Vagina (tissue), 2 donors: ENCODE results near the gene PPFIA1. TPM values are rescaled to one million over a fixed set of nuclear protein-coding genes. Genes with fewer than 3 reads are reported as not detected.

Experiments used
- DNase-seq, 2 donors: peaks; one replicate each; pipeline ENCODE4 v3.0.0-alpha.2; 2017; ENCODE audit errors: extremely low spot score in 2 of 2
- H3K27ac ChIP-seq: fragments of 200-600 bp; sonication (generic); one replicate; pipeline ENCODE4 v1.5.1; 2019
- H3K27me3 ChIP-seq: fragments of 200-600 bp; sonication (generic); one replicate; pipeline ENCODE4 v1.5.1; 2019
- H3K36me3 ChIP-seq, 2 donors: fragments of 200-600 bp; sonication (generic); one replicate each; pipeline ENCODE4 v1.5.1; 2017 to 2019
- H3K4me1 ChIP-seq: fragments of 200-600 bp; sonication (generic); one replicate; pipeline ENCODE4 v1.5.1; 2019
- H3K4me3 ChIP-seq, 2 donors: fragments of 200-600 bp; sonication (generic); 1 replicate in 1 of 2; 2 replicates in 1 of 2; pipeline ENCODE4 v1.5.1; 2016 to 2019
- H3K9me3 ChIP-seq: fragments of 200-600 bp; sonication (generic); one replicate; pipeline ENCODE4 v1.5.1; 2019
- CTCF ChIP-seq, 3 experiments: fragments of 450-650 bp in 2 of 3; fragments of 200-600 bp in 1 of 3; sonication (generic) in 1 of 3; IDR thresholded peaks; one replicate each; pipeline ENCODE4 v1.5.1; 2017 to 2019; ENCODE audit warnings: antibody characterized with exemption in 3 of 3, mild to moderate bottlenecking in 2 of 3, moderate library complexity in 2 of 3
- POLR2A ChIP-seq, 2 donors: fragments of 450-650 bp; IDR thresholded peaks; one replicate each; pipeline ENCODE4 v1.6.1; 2017; ENCODE audit warnings: antibody characterized with exemption in 2 of 2, mild to moderate bottlenecking in 2 of 2, moderate library complexity in 2 of 2
- POLR2AphosphoS5 ChIP-seq, 2 donors: sonication (generic); formaldehyde crosslinking; IDR thresholded peaks; one replicate each; pipeline ENCODE4 v1.9.0; 2017; ENCODE audit warnings: antibody characterized with exemption in 2 of 2, mild to moderate bottlenecking in 2 of 2, low read depth in 1 of 2; ENCODE audit not compliant: insufficient read depth in 1 of 2
- intact Hi-C: fragments of 100-400 bp; cut with DNase I; formaldehyde crosslinking; loops from one replicate; pipeline ENCODE4 v1.15.1; 2023
- total RNA-seq: library from RNA; depleted of rRNA; stranded (reverse); fragments of >200 nt; gene quantifications from one replicate; pipeline ENCODE4 v1.2.3, GENCODE V29; 2016

PPFIA1 gene
- total RNA-seq, 1 donor from 2014 or later, result 54.3 TPM

GRCh38 chr11:70301721-70302418, 31.4 kb downstream of the PPFIA1 start:
- H3K36me3 ChIP-seq, result no peaks in the 10 kb centered on the region
- H3K4me1 ChIP-seq, result peaks cover 19% of the 10 kb centered on the region
- TF ChIP-seq POLR2A (IDR thresholded peaks at IDR 0.05) (no peak), CTCF (IDR thresholded peaks at IDR 0.05) (no peak), POLR2AphosphoS5 (IDR thresholded peaks at IDR 0.05; ENCODE audit: insufficient read depth in 1 of 2, low read depth in 1 of 2) (no peak)
- H3K27me3 ChIP-seq, result no peaks in the 10 kb centered on the region
- no peak overlapping the region for H3K4me3 ChIP-seq
- H3K9me3 ChIP-seq, result no peaks in the 10 kb centered on the region
- DNase-seq, result no peak
- H3K27ac ChIP-seq, result no peak overlapping the region
- intact Hi-C loops, result no loop called here

GRCh38 chr11:70302419-70302752, 31.9 kb downstream of the PPFIA1 start:
- peaks cover 19% of the 10 kb centered on the region for H3K4me1 ChIP-seq
- no peaks in the 10 kb centered on the region for H3K27me3 ChIP-seq
- DNase-seq, result no peak
- no peaks in the 10 kb centered on the region for H3K9me3 ChIP-seq
- no peak overlapping the region for H3K4me3 ChIP-seq
- no peak for TF ChIP-seq POLR2AphosphoS5 (IDR thresholded peaks at IDR 0.05; ENCODE audit: insufficient read depth in 1 of 2, low read depth in 1 of 2)
- TF ChIP-seq POLR2A (IDR thresholded peaks at IDR 0.05), result no peak
- no peaks in the 10 kb centered on the region for H3K36me3 ChIP-seq
- H3K27ac ChIP-seq, result no peak overlapping the region
- intact Hi-C loops, result no loop called here

GRCh38 chr11:70303070-70303469, 32.6 kb downstream of the PPFIA1 start:
- TF ChIP-seq POLR2AphosphoS5 (IDR thresholded peaks at IDR 0.05; ENCODE audit: insufficient read depth in 1 of 2, low read depth in 1 of 2) (peak in 1 of 2 donors; percentile 28), CTCF (IDR thresholded peaks at IDR 0.05) (no peak), POLR2A (IDR thresholded peaks at IDR 0.05) (no peak)
- Histone ChIP-seq H3K4me1 (peaks cover 19% of the 10 kb centered on the region), H3K4me3 (no peak overlapping the region), H3K27me3 (no peaks in the 10 kb centered on the region), H3K36me3 (peaks cover 0 to 3% of the 10 kb centered on the region in 2 donors), H3K9me3 (no peaks in the 10 kb centered on the region), H3K27ac (no peak overlapping the region)
- no peak for DNase-seq
- intact Hi-C loops, result no loop called here

- H3K4me1 ChIP-seq, result peaks cover 19% of the 10 kb centered on the region
- H3K9me3 ChIP-seq, result no peaks in the 10 kb centered on the region
- H3K27me3 ChIP-seq, result no peaks in the 10 kb centered on the region
- H3K4me3 ChIP-seq, result no peak overlapping the region
- H3K36me3 ChIP-seq, result peaks cover 0 to 6% of the 10 kb centered on the region in 2 donors
- no peak for DNase-seq
- intact Hi-C loops, result no loop called here
- no peak overlapping the region for H3K27ac ChIP-seq
- TF ChIP-seq POLR2A (IDR thresholded peaks at IDR 0.05) (no peak), CTCF (IDR thresholded peaks at IDR 0.05) (no peak), POLR2AphosphoS5 (IDR thresholded peaks at IDR 0.05; ENCODE audit: insufficient read depth in 1 of 2, low read depth in 1 of 2) (no peak)
Measured at GRCh38 chr11:70304208-70304603, 33.7 kb downstream of the PPFIA1 start.

- DNase-seq, result no peak
- no peak for TF ChIP-seq POLR2A (IDR thresholded peaks at IDR 0.05)
- no peak for TF ChIP-seq CTCF (IDR thresholded peaks at IDR 0.05)
- no peak for TF ChIP-seq POLR2AphosphoS5 (IDR thresholded peaks at IDR 0.05; ENCODE audit: insufficient read depth in 1 of 2, low read depth in 1 of 2)
- Histone ChIP-seq H3K27ac (no peak overlapping the region), H3K27me3 (no peaks in the 10 kb centered on the region), H3K4me3 (no peak overlapping the region), H3K9me3 (no peaks in the 10 kb centered on the region), H3K36me3 (peaks cover 0 to 6% of the 10 kb centered on the region in 2 donors), H3K4me1 (peaks cover 19% of the 10 kb centered on the region)
- intact Hi-C loops, result no loop called here
Measured at GRCh38 chr11:70305501-70305900, 35.0 kb downstream of the PPFIA1 start.
